ENCODE measurements around the gene NECAB2.
"Not testable (repeated sequence)": the region's sequence is repeated elsewhere in the genome, so short reads cannot be mapped to it uniquely, and the experiment has no call there.

Gene NECAB2

DNA sequence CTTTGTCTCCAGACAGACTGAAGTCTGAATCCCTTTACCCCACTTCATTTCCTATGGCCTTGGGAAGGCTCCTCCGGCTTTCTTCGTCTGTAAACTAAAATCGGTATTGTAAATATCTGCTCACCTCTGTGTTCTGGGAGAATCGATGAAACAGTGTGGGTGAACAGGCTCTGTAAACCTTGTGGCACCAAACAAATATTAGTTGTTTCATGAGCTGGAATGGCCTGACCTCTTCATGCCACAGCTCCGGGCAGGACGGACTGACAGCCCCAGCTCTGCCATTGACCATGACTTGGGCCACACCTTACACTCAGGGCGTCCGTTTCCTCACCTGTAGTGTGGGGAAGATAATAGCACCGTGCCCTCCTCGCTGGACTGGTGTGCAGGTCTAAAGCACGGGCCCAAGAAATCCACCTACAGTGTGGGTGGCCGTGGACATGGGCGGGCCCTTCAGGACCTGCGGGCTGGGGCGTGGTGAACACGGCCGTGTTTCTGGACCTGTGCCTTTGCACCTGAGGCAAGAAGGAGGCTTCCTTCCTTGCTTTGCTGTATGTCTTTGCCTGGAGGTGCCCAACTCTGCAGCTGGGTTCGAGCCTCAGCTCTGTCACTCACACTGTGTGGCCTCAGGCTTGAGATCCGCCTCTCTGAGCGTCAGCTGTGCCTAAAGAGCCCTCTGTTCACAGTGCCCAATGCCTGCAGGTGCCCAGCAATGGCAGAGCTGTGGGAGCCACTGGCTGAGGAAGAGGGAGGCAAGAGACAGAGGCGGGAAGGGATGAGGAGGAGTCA lies 21.1 kb upstream of the NECAB2 start:
- no peaks in the 10 kb centered on the region for H3K36me3 ChIP-seq (ENCODE audit: control insufficient read depth, insufficient read depth, low read length)
- no peak overlapping the region for H3K4me2 ChIP-seq (ENCODE audit: low read length)
- no peaks in the 10 kb centered on the region for H3K27me3 ChIP-seq (ENCODE audit: control insufficient read depth, insufficient read depth, low read length)
- no peaks in the 10 kb centered on the region for H3K4me1 ChIP-seq
- H3K27ac ChIP-seq = no peak overlapping the region
- no peaks in the 10 kb centered on the region for H3K79me2 ChIP-seq
- no peak overlapping the region for H3K9ac ChIP-seq
- H3K4me3 ChIP-seq (ENCODE audit: low read depth, low read length) = no peak overlapping the region
- TF ChIP-seq, protein P1, sequence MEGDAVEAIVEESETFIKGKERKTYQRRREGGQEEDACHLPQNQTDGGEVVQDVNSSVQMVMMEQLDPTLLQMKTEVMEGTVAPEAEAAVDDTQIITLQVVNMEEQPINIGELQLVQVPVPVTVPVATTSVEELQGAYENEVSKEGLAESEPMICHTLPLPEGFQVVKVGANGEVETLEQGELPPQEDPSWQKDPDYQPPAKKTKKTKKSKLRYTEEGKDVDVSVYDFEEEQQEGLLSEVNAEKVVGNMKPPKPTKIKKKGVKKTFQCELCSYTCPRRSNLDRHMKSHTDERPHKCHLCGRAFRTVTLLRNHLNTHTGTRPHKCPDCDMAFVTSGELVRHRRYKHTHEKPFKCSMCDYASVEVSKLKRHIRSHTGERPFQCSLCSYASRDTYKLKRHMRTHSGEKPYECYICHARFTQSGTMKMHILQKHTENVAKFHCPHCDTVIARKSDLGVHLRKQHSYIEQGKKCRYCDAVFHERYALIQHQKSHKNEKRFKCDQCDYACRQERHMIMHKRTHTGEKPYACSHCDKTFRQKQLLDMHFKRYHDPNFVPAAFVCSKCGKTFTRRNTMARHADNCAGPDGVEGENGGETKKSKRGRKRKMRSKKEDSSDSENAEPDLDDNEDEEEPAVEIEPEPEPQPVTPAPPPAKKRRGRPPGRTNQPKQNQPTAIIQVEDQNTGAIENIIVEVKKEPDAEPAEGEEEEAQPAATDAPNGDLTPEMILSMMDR (IDR thresholded peaks at IDR 0.05) = no peak
- no peak overlapping the region for H2AFZ ChIP-seq
- no peaks in the 10 kb centered on the region for H3K9me3 ChIP-seq (ENCODE audit: control insufficient read depth, low read length)

DNA sequence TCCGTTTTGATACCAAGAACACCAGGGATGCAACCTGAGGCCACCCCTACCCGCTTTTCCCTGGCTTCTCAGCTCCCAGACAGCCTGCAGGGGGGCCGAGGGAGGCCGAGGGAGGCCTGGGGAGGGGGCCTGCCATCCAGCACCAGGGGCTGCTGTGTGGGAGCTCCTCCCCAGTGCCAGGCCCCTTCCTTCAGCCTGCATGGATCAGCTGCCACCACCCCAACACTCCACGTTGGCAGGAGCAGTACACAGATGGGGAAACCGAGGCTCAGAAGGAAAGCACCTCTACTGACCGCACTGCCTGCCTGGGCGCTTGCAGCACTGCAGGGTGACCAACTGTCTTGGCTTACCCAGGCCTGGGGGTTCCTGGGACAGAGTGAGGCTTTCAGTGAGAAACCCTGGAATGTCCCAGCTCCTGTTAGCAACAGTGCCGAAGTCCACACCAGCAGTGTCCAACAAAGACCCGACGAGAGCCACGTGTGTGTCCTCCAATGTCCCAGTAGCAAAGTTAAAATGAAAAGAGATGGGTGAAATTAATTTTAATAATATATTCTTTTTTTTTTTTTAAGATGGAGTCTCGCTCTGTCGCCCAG lies 20.3 kb upstream of the NECAB2 start:
- no peak overlapping the region for H3K9ac ChIP-seq
- H3K27ac ChIP-seq = no peak overlapping the region
- TF ChIP-seq, protein P1 (IDR thresholded peaks at IDR 0.05) = no peak

DNA sequence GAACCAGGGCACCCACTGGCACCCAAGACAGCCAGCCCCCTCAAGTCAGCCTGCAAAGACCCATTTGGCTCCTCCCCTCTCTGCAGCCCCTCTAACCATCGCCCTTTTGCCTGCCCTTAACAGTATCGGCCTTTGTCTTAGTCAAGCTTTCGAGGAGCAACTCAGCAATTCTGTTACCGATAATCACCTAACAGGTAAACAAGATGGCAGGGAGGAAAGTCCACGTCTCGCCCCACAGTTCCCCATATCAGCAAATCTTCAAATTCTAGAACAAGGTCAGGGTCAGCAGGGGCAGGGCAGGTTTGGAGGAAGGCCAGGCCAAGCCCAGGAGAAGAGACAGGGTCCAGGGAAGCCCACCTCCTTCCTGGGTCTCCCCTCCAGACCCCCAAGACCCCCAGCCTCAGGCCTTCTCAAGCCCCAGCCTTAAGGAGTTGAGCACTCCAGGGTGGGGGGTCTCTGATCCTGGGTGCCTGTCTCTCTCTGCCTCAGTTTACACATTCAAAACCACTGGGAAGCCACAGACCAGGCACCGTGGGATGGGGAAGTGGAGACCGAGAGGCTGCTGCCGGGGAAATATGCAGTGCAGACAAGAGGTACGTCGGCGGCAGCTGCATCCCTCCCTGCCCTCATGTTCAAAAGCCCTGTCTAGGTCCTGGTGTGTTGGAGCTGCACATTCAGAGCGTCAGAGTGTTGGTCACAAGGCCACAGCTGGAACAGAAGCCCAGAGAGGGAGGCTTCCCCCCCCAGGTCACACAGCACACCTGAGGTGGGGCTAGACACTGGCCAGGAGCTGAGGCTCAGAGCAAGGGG lies 18.9 kb upstream of the NECAB2 start:
- Histone ChIP-seq H3K4me2 (ENCODE audit: low read length) (no peak overlapping the region), H3K4me3 (ENCODE audit: low read depth, low read length) (no peak overlapping the region), H3K79me2 (no peaks in the 10 kb centered on the region), H3K36me3 (ENCODE audit: control insufficient read depth, insufficient read depth, low read length) (no peaks in the 10 kb centered on the region), H3K9ac (no peak overlapping the region), H3K27ac (no peak overlapping the region), H3K4me1 (peaks cover 11% of the 10 kb centered on the region), H2AFZ (no peak overlapping the region), H3K27me3 (ENCODE audit: control insufficient read depth, insufficient read depth, low read length) (no peaks in the 10 kb centered on the region), H3K9me3 (ENCODE audit: control insufficient read depth, low read length) (no peaks in the 10 kb centered on the region)
- TF ChIP-seq, protein P1 (IDR thresholded peaks at IDR 0.05) = no peak

More for the DNA sequence above, 20.3 kb upstream of the NECAB2 start:
- no peaks in the 10 kb centered on the region for H3K79me2 ChIP-seq
- H2AFZ ChIP-seq = no peak overlapping the region
- no peaks in the 10 kb centered on the region for H3K27me3 ChIP-seq (ENCODE audit: control insufficient read depth, insufficient read depth, low read length)
- H3K9me3 ChIP-seq (ENCODE audit: control insufficient read depth, low read length) = no peaks in the 10 kb centered on the region
- H3K4me3 ChIP-seq (ENCODE audit: low read depth, low read length) = no peak overlapping the region
- H3K4me1 ChIP-seq = peaks cover 4% of the 10 kb centered on the region
- no peak overlapping the region for H3K4me2 ChIP-seq (ENCODE audit: low read length)
- no peaks in the 10 kb centered on the region for H3K36me3 ChIP-seq (ENCODE audit: control insufficient read depth, insufficient read depth, low read length)

DNA sequence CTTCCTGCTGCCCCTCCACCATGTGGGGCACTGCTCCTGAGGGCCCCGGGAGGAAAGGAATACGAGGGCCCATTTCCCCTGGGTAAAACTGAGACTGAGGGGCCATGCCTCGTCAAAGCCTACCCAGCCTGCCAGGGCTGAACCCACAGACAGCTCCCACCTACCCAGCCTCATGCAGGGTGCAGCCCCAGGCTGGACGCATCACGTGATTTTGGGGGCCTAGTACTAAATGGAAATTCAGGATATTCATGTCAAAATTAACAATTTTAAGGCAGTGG lies 18.4 kb upstream of the NECAB2 start:
- Histone ChIP-seq H3K9ac (no peak overlapping the region), H3K4me1 (peaks cover 13% of the 10 kb centered on the region), H2AFZ (no peak overlapping the region)

DNA sequence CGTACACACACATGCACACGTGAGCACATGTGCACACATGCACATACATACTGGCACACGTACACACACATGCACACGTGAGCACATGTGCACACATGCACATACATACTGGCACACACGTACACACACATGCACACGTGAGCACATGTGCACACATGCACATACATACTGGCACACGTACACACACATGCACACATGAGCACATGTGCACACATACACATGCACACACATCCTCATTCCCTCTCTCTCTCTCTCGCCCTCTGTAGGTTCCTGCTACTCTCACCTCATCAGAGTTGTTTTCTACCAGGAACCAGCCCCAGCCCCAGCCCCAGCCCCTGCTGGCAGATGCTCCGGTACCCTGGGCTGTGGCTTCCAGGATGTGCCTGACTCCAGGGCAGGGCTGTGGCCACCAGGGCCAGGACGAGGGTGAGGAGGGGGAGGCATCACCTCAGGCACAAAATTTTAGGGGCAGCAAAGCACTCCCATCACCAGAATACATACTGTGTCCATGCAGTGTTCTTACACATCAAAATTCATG lies 17.1 kb upstream of the NECAB2 start:
- not testable (repeated sequence) for H3K27ac ChIP-seq; H3K9me3 ChIP-seq (ENCODE audit: control insufficient read depth, low read length); H2AFZ ChIP-seq; H3K79me2 ChIP-seq; H3K4me3 ChIP-seq (ENCODE audit: low read depth, low read length); H3K36me3 ChIP-seq (ENCODE audit: control insufficient read depth, insufficient read depth, low read length); H3K27me3 ChIP-seq (ENCODE audit: control insufficient read depth, insufficient read depth, low read length); H3K9ac ChIP-seq; H3K4me2 ChIP-seq (ENCODE audit: low read length)
- peaks cover 13% of the 10 kb centered on the region for H3K4me1 ChIP-seq

More for the DNA sequence above, 18.4 kb upstream of the NECAB2 start:
- Histone ChIP-seq H3K9me3 (ENCODE audit: control insufficient read depth, low read length) (no peaks in the 10 kb centered on the region), H3K79me2 (no peaks in the 10 kb centered on the region), H3K4me3 (ENCODE audit: low read depth, low read length) (no peak overlapping the region), H3K27me3 (ENCODE audit: control insufficient read depth, insufficient read depth, low read length) (no peaks in the 10 kb centered on the region), H3K4me2 (ENCODE audit: low read length) (no peak overlapping the region), H3K36me3 (ENCODE audit: control insufficient read depth, insufficient read depth, low read length) (no peaks in the 10 kb centered on the region), H3K27ac (no peak overlapping the region)
- TF ChIP-seq, protein P1 (IDR thresholded peaks at IDR 0.05) = no peak

Measured in parathyroid adenoma (tissue), 2 donors.